Calu3 (cell line): ENCODE results near the gene KRTAP6-2. TPM values are rescaled to one million over a fixed set of nuclear protein-coding genes. Genes with fewer than 3 reads are reported as not detected.

ENCODE experiments used
- BruUV-seq: library from RNA; stranded (reverse); fragments of 400-500 nt; replicated peaks from 2 replicates; lab custom pipeline; 2021; lab: Mats Ljungman, UMichigan
- CTCF ChIA-PET: fragments of 300-600 bp; sonication (Branson Sonifier 250); formaldehyde crosslinking; loops from one replicate; lab custom pipeline; 2022; ENCODE audit warnings: antibody characterized with exemption; lab: Charles Lee
- DNase-seq: peaks from one replicate; pipeline ENCODE4 v3.0.0; 2022
- H3K27ac Mint-ChIP-seq: one replicate; pipeline ENCODE4 v1.8.0; 2022; ENCODE audit warnings: mixed read lengths; ENCODE audit not compliant: unreplicated experiment
- H3K27me3 Mint-ChIP-seq: one replicate; pipeline ENCODE4 v1.8.0; 2022; ENCODE audit warnings: mixed read lengths; ENCODE audit not compliant: unreplicated experiment
- H3K36me3 Mint-ChIP-seq: one replicate; pipeline ENCODE4 v1.8.0; 2022; ENCODE audit warnings: mild to moderate bottlenecking, moderate library complexity, mixed read lengths; ENCODE audit not compliant: insufficient read depth, unreplicated experiment
- H3K4me1 Mint-ChIP-seq: one replicate; pipeline ENCODE4 v1.8.0; 2022; ENCODE audit warnings: mild to moderate bottlenecking, low read depth, mixed read lengths; ENCODE audit not compliant: unreplicated experiment
- H3K4me3 Mint-ChIP-seq: one replicate; pipeline ENCODE4 v1.8.0; 2022; ENCODE audit warnings: mild to moderate bottlenecking, low read depth, moderate library complexity, mixed read lengths; ENCODE audit not compliant: unreplicated experiment
- H3K9me3 Mint-ChIP-seq: one replicate; pipeline ENCODE4 v1.8.0; 2022; ENCODE audit warnings: low read depth, mixed read lengths; ENCODE audit not compliant: unreplicated experiment
- CTCF ChIP-seq: fragments of 200-600 bp; IDR thresholded peaks from one replicate; pipeline ENCODE4 v1.8.0; 2022; ENCODE audit warnings: antibody characterized with exemption; ENCODE audit not compliant: unreplicated experiment
- intact Hi-C: fragments of 100-400 bp; cut with micrococcal nuclease; formaldehyde crosslinking; loops from one replicate; pipeline ENCODE4 v1.10.0; 2022; ENCODE audit not compliant: unreplicated experiment
- total RNA-seq: library from RNA; stranded (reverse); gene quantifications from 2 replicates; pipeline ENCODE4 v1.2.3, GENCODE V29; 2022

The KRTAP6-2 gene
- total RNA-seq, 1 experiment from 2014 or later: not detected

- intact Hi-C loops: no loop called here
- H3K36me3 Mint-ChIP-seq: no peaks in the 10 kb centered on the region
- no peak for TF ChIP-seq CTCF
- BruUV-seq: no TSS peak
- no peaks in the 10 kb centered on the region for H3K27me3 Mint-ChIP-seq
- no peak overlapping the region for H3K27ac Mint-ChIP-seq
- CTCF ChIA-PET: no interaction called here
- H3K4me3 Mint-ChIP-seq: no peak overlapping the region
- DNase-seq: no peak
- H3K4me1 Mint-ChIP-seq: no peaks in the 10 kb centered on the region
- peaks cover 3% of the 10 kb centered on the region for H3K9me3 Mint-ChIP-seq
These were observed 24.7 kb upstream of the KRTAP6-2 start for GRCh38 chr21:30623362-30623761.

- Mint-ChIP-seq H3K9me3 (no peaks in the 10 kb centered on the region), H3K27me3 (no peaks in the 10 kb centered on the region), H3K27ac (no peak within 1 kb of the TSS), H3K36me3 (no peaks in the 10 kb centered on the region), H3K4me1 (no peaks in the 10 kb centered on the region), H3K4me3 (no peak within 1 kb of the TSS)
- TF ChIP-seq CTCF: no peak
- no TSS peak for BruUV-seq
- intact Hi-C loops: no loop called here
- CTCF ChIA-PET: no interaction called here
- DNase-seq: no peak
These were observed 21.8 kb upstream of the KRTAP6-2 start, which contains the start of gene KRTAP20-4 for GRCh38 chr21:30620522-30620921. Gene KRTAP20-4, plus strand, starts transcription at chr21:30620627.

- intact Hi-C loops: no loop called here
- no peak for TF ChIP-seq CTCF
- CTCF ChIA-PET: no interaction called here
- no TSS peak for BruUV-seq
- Mint-ChIP-seq H3K27ac (no peak overlapping the region), H3K36me3 (no peaks in the 10 kb centered on the region), H3K4me3 (no peak overlapping the region), H3K9me3 (no peaks in the 10 kb centered on the region), H3K27me3 (no peaks in the 10 kb centered on the region), H3K4me1 (no peaks in the 10 kb centered on the region)
- DNase-seq: no peak
These were observed 21.4 kb upstream of the KRTAP6-2 start for GRCh38 chr21:30620080-30620479.

- intact Hi-C loops: no loop called here
- Mint-ChIP-seq H3K4me3 (no peak within 1 kb of the TSS), H3K9me3 (peaks cover under 1% of the 10 kb centered on the region)
These were observed 17.4 kb upstream of the KRTAP6-2 start, which contains the start of gene KRTAP20-1 for GRCh38 chr21:30616125-30616524. Gene KRTAP20-1, plus strand, starts transcription at chr21:30616425. Its CDS starts 30 bp downstream, at chr21:30616455.

More at GRCh38 chr21:30616125-30616524, 17.4 kb upstream of the KRTAP6-2 start, which contains the start of gene KRTAP20-1:
- no peak for DNase-seq
- Mint-ChIP-seq H3K4me1 (no peaks in the 10 kb centered on the region), H3K36me3 (no peaks in the 10 kb centered on the region), H3K27ac (no peak within 1 kb of the TSS), H3K27me3 (no peaks in the 10 kb centered on the region)
- CTCF ChIA-PET: no interaction called here
- no peak for TF ChIP-seq CTCF
- no TSS peak for BruUV-seq
